Activated CD4-positive, CD25-positive, alpha-beta regulatory T cell (primary cell): Measurements from ENCODE around the gene RXRB.
"Not testable (repeated sequence)": the region's sequence is repeated elsewhere in the genome, so short reads cannot be mapped to it uniquely, and the experiment has no call there.

Source experiments
- DNase-seq, 4 experiments: peaks; one replicate each; lab custom pipeline; 2025; lab: John Stamatoyannopoulos, UW

Gene RXRB

GRCh38 chr6:33200219-33201146, at the start of gene RXRB, which contains the start of gene SLC39A7:
TSS of gene RXRB (minus strand) at chr6:33200665. CDS start at chr6:33200476, 189 bp downstream.
TSS of gene SLC39A7 (plus strand) at chr6:33200867. CDS start at chr6:33201246, 379 bp downstream.
- peak; percentile 96 to 99 (median 98) for DNase-seq

- no peak for DNase-seq
Measured at GRCh38 chr6:33249732-33250630, 49.5 kb upstream of the RXRB start.

GRCh38 chr6:33248932-33249731, 48.7 kb upstream of the RXRB start:
- DNase-seq: peak; percentile 86 to 98 (median 88)

GRCh38 chr6:33248643-33248931, 48.1 kb upstream of the RXRB start:
- DNase-seq: peak in 2 of 4 experiments; percentile 40 to 45

GRCh38 chr6:33247977-33248642, 47.6 kb upstream of the RXRB start:
- peak; percentile 76 to 93 (median 78) for DNase-seq

GRCh38 chr6:33243476-33243875, 43.0 kb upstream of the RXRB start:
- DNase-seq: no peak

- DNase-seq: no peak
Measured at GRCh38 chr6:33241968-33242367, 41.5 kb upstream of the RXRB start.

- no peak for DNase-seq
Measured at GRCh38 chr6:33237741-33238140, 37.3 kb upstream of the RXRB start.

GRCh38 chr6:33236852-33237251, 36.4 kb upstream of the RXRB start:
- no peak for DNase-seq

- no peak for DNase-seq
Measured at GRCh38 chr6:33236328-33236727, 35.9 kb upstream of the RXRB start.

GRCh38 chr6:33235221-33235634, 34.8 kb upstream of the RXRB start:
- no peak for DNase-seq

GRCh38 chr6:33226503-33227120, 26.1 kb upstream of the RXRB start:
- not testable (repeated sequence) for DNase-seq

- DNase-seq: no peak
Measured at GRCh38 chr6:33217681-33218080, 17.2 kb upstream of the RXRB start.

- no peak for DNase-seq
Measured at GRCh38 chr6:33217246-33217645, 16.8 kb upstream of the RXRB start.

- no peak for DNase-seq
Measured at GRCh38 chr6:33216117-33216649, 15.7 kb upstream of the RXRB start.

GRCh38 chr6:33215271-33216116, 15.0 kb upstream of the RXRB start:
- no peak for DNase-seq

- DNase-seq: no peak
Measured at GRCh38 chr6:33213989-33214335, 13.5 kb upstream of the RXRB start.

GRCh38 chr6:33213166-33213988, 12.9 kb upstream of the RXRB start:
- DNase-seq: no peak

GRCh38 chr6:33212857-33213165, 12.3 kb upstream of the RXRB start:
- no peak for DNase-seq
